Measurements from ENCODE around the gene CTR9. TPM values are rescaled to one million over a fixed set of nuclear protein-coding genes. Genes with fewer than 3 reads are reported as not detected.

Gene CTR9
- total and polyA plus RNA-seq, 2 of the 8 experiments (the other 6 are each of a cell fraction or from before 2014, with no cell fraction given) = 6.1 to 37.7 TPM

DNA sequence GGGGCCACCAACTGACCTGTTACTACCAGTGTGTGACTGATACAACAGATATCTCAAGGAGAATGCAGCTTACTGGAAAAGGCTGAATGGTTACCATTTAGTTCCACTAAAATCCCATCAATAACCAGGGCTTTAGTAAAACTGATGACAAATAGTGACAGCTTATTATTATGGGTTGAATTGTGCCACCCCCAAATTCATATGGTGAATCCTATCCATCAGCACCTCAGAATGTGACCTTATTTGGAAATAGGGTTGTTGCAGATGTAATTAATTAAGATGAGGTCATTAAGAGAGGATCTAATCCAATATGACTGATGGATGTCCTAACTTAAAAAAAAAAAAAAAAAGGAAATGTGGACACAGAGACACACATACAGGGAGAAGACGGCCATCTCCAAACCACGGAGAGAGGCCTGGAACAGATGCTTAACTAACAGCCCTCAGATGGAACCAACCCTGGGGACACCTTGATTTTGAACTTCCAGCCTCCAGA is 30.1 kb upstream of the CTR9 start (continued):
- TF ChIP-seq RXRA (IDR thresholded peaks at IDR 0.05; ENCODE audit: insufficient read depth, low read depth, low read length) = no peak
- TF ChIP-seq TBP (IDR thresholded peaks at IDR 0.05; ENCODE audit: low read depth, low read length) = no peak
- no peak for TF ChIP-seq ASH2L (IDR thresholded peaks at IDR 0.05; ENCODE audit: low read length)
- no peak for TF ChIP-seq NRF1 (IDR thresholded peaks at IDR 0.05; ENCODE audit: low read depth, low read length)
- TF ChIP-seq HDAC6 (IDR thresholded peaks at IDR 0.05; ENCODE audit: low read depth, low read length) = no peak
- no peak for TF ChIP-seq SIRT6 (IDR thresholded peaks at IDR 0.05; ENCODE audit: low read length)

All from H1 (cell line).